Uterus (tissue), 2 donors: ENCODE data around the gene CHD2.

Source experiments
- CTCF ChIP-seq, 4 experiments: fragments of 200-600 bp in 2 of 4; fragments of 450-650 bp in 2 of 4; sonication (generic) in 2 of 4; IDR thresholded peaks; one replicate each; pipeline ENCODE4 v1.5.1; 2016 to 2019; ENCODE audit warnings: antibody characterized with exemption in 4 of 4, mild to moderate bottlenecking in 2 of 4, moderate library complexity in 1 of 4
- POLR2A ChIP-seq, 2 donors: fragments of 450-650 bp; IDR thresholded peaks; one replicate each; pipeline ENCODE4 v1.6.1; 2016; ENCODE audit warnings: antibody characterized with exemption in 2 of 2, mild to moderate bottlenecking in 1 of 2, moderate library complexity in 1 of 2

GRCh38 chr15:92877000-92877399, 23.1 kb upstream of the CHD2 start:
- TF ChIP-seq CTCF (IDR thresholded peaks at IDR 0.05) (no peak), POLR2A (IDR thresholded peaks at IDR 0.05) (no peak)
